GM21619 (cell line): ENCODE results near the gene PXK.

Experiments
- ATAC-seq: cut with Tn5 transposase; IDR thresholded peaks from one replicate; pipeline ENCODE4 v1.9.1; 2021; ENCODE audit not compliant: unreplicated experiment

Gene PXK

GRCh38 chr3:58347984-58348383 lies 15.3 kb downstream of the PXK start:
- no peak for ATAC-seq

GRCh38 chr3:58349792-58350626 lies 17.3 kb downstream of the PXK start:
- ATAC-seq: peak; percentile 91

DNA sequence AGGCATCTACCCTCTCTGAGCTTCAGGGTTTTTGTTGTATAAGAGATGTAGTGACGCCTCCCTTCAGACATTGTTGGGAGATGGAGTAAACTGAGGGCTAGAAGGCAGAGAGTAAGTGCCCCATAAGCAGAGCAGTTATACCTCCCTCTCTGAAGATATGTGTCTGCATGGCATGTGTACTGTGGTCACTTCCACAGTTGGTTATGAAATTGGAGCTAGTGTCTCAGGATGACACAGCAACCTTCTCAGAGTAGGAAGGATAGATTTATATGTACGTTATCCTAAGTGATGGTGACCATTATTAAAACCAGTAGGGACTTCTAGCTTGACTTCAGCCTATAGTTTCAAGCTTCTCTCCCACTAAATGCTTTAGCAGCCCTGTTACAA lies 17.9 kb downstream of the PXK start:
- no peak for ATAC-seq

GRCh38 chr3:58351920-58352319 lies 19.2 kb downstream of the PXK start:
- no peak for ATAC-seq

GRCh38 chr3:58352626-58353025 lies 19.9 kb downstream of the PXK start:
- no peak for ATAC-seq

DNA sequence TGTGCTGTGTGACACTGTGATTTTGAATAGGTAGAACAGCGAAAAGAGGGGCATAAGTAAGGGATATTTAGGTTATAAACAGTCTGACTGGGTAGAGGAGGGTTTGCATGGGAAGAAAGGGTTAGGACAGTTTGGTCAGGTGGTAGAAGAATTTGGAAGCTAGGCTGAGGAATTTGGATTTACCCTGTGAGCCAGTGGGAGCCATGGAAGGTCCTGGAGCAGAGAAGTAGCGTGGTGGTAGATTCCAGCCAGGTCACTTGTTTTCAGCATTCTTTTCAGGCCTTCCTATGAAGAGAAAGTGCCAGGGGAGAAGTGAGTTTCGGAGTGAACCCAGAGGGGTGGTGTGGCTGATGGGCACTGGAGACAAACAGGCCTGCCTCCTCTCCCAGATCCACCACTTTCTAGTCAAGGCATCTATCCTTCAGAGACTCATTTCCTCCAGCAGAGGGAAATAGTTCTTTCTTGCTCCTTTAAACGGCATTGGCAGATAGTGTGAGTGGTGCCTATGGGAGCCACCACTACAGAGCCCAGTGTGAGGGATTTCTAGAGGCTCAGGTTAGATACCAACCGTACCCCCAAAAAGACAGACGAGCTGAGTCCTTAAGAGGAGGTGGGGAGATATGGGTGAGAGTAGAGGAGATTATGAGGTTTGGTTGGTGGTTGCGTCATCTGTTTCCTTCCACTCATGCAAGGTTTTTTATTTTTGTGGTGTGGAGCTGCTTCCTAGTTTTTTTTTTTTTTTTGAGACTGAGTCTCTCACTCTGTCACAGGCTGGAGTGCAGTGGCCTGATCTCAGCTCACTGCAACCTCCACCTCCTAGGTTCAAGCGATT lies 21.2 kb downstream of the PXK start:
- ATAC-seq: no peak

DNA sequence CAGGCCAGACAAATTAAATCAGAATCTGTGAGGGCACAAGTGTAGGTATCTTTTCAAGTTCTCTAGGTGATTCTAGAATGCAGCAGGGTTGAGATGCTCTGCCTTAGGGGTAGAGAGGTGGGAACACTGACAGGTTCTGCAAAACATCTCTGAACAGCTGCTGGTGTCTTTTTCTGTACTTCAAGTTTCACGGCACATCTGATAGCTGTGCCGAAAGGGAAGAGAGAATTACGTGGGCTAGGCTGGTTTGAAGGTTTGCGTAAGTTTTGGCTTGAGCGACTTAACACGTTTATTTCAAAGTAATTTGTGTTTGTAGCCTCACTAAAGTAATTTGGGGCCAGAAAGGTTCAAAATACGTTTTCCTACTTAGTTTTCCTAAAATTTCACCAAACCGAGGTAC lies 22.5 kb downstream of the PXK start:
- ATAC-seq: no peak

GRCh38 chr3:58356054-58356453 lies 23.4 kb downstream of the PXK start:
- no peak for ATAC-seq

- no peak for ATAC-seq
Measured at GRCh38 chr3:58357402-58357801, 24.7 kb downstream of the PXK start.

DNA sequence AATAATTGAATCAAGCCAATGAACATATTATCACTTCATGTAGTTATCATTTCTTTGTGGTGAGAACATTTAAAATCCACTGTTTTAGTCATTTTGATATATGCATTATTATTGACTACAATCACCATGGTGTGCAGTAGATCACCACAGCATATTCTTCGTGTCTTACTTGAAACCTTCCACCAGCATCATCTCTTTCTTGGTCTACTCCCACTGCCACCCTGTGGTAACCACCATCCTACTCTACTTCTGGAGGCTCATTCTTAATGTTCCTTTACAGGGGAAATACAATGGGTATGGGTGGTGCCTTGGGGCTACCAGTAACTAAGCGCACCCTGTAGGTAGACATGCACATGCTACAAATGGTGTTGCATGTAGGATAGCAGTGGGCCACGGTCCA lies 25.4 kb downstream of the PXK start:
- no peak for ATAC-seq

- ATAC-seq: no peak
Measured at GRCh38 chr3:58358808-58359207, 26.1 kb downstream of the PXK start.

GRCh38 chr3:58359621-58360020 lies 26.9 kb downstream of the PXK start:
- ATAC-seq: no peak

GRCh38 chr3:58361866-58362265 lies 29.2 kb downstream of the PXK start:
- no peak for ATAC-seq

GRCh38 chr3:58366699-58367098 lies 34.0 kb downstream of the PXK start:
- no peak for ATAC-seq

DNA sequence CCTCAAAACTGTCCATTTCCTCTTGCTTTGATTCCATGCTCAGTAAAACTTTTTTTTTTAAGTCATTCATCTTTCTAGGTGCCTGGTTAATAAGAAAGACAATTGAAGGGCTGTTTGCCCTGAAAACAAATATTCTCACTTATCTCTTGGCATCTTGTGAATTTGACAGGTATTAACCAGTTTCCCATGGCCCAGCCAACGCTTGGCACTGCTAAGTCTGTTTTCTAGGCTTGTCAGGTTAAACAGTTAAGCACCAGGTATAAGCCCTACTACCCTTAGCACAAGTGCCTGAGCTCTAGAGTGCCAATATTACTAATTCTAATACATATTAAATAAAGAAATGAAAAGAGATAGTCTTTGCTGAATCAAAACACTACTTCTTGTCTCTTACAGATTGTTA lies 36.3 kb downstream of the PXK start:
- no peak for ATAC-seq

GRCh38 chr3:58369876-58370275 lies 37.2 kb downstream of the PXK start:
- ATAC-seq: no peak

- no peak for ATAC-seq
Measured at GRCh38 chr3:58370407-58370806, 37.7 kb downstream of the PXK start.

DNA sequence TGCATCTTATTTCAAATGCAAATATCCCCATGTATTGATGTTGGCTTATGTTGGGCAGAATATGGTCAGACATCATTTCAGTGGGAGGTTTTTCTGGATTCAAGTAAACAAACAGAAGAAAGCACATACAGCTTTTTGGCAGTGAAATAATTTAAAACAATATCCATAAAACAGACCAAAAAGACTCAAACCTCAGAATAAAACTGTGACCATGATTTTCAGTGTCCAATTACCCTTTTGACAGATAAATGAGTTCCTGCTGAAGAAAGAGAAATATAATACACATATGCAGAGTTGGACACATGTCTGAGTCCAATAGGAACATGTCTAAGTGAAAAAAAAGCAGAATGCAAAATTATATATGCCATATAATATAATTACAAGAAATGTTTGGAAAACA lies 39.1 kb downstream of the PXK start:
- no peak for ATAC-seq

DNA sequence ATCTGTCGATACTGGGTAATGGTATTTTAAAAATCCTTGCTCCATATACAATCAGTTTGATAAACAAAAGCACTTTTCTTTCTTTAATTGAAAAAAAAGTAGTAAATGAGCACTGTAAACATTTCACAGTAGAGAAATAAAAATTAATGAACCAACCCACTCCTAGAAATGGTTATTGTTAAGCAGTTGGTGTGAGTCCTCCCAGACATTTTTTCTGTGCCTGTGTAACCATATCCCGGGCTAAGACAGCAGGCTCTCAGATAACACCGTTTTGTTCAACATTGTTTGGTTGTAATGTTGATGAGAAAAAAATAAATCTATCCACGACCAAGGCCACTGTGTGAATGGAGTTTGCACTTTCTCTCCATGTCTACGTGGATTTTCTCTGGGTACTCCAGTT lies 42.6 kb downstream of the PXK start:
- no peak for ATAC-seq

GRCh38 chr3:58377168-58377567 lies 44.5 kb downstream of the PXK start:
- no peak for ATAC-seq

DNA sequence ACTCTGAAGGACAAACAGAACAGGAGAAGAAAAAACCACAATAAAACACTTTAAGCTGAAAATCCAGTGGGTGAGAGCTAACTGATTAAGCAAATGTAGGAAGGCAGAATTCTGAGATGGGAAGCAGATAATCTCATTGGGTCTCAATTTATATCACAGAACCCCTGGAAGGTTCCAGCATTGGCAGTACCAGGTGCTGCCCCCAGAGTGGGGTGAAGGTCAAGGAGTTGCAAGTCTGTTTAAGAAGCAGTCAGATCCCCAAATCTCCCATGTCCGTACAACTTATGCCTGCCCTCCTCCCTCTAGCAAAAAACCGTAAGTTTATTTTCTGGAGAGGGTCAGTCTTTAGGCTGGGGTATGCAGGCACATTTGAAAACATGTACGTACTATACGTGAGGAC lies 45.1 kb downstream of the PXK start:
- ATAC-seq: no peak

DNA sequence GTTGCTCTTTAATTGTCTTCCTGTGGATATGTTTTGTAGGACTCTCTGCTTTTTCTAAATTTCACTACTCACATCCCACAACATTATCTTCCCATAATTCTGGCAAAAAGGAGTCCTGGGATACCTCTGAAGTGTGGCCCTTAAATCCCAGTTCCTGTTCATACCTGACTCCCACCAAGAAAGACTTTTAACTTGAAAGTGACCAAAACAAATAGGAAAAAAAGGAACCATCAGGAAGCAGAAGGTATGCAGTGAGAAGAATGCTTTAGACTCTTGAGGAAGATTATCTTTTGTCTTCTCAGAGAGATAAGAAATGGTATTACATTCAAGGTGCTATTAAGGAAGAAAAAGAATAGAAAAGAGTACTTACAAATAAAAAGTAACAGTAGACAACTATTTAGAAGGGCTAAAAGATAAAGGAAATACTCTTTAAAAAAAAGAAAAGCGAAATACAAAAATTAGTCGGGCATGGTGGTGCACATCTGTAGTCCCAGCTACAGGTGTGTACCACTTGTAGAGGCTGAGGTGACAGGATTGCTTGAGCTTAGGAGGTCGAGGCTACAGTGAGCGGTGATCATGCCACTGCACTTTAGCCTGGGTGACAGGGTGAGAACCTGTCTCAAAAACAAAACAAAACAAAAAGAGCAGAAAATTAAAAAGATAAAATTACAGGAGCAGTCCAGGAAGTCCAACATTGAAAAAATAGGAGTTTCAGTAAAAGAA lies 46.8 kb downstream of the PXK start:
- no peak for ATAC-seq
